HFF-Myc (cell line): ENCODE data around the gene KCNQ2.

Source experiments
- DNase-seq: peaks from one replicate; pipeline ENCODE4 v3.0.0-alpha.2; 2011; ENCODE audit warnings: low read depth; ENCODE audit errors: extremely low read depth
- H3K4me3 ChIP-seq: replicated peaks from 2 replicates; pipeline ENCODE4 v1.5.1; 2011; ENCODE audit warnings: low read depth, mild to moderate bottlenecking, control low read depth, low read length
- CTCF ChIP-seq: IDR thresholded peaks from 2 replicates; pipeline ENCODE4 v1.5.1; 2012; ENCODE audit warnings: mild to moderate bottlenecking, low read depth, low read length, control low read depth; ENCODE audit errors: missing control alignments

Gene KCNQ2

DNA sequence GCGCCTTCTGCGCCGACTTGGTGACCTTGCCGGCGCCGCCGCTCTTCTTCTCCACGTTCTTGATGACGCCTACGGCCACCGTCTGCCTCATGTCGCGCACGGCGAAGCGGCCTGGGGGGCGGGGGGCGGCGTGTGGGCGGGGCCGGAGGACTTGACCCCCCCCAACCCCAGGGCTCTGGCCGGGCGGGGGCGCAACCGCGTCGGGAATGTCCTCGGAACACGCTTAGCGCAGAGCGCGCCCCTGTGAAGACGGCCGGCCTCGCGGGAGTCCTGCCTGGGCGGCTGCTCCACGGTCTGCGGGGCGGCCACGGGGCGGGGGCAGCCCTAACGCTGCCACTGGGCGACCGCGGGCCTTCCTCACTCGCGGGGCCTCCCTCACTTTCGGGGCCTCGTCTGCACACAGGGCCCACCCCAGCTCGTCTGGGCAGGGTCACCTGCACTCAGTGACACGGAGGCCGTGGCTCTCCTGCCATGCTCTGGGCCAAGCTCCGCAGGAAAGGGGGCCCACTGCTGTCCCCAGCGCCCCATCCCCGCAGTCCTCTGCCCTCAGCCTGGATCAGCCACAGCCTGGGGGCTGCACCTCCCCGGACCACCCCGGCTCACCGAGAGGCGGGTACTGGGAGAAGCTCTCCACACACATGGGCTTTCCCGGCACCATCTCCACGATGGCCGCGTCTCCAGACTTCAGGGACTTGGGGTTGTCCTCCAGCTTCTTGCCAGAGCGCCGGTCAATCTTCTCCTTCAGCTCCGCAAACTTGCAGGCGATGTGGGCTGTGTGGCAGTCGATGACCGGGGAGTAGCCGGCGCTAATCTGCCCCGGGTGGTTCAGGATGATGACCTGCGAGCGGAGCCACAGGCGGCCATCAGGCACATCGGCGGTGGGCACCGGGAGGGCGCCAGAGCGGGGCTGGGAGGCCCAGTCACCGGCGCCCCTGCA, 16.1 kb upstream of the KCNQ2 start:
- H3K4me3 ChIP-seq: no peak overlapping the region
- no peak for TF ChIP-seq CTCF
- DNase-seq: no peak

GRCh38 chr20:63487781-63488241, 15.4 kb upstream of the KCNQ2 start:
- TF ChIP-seq CTCF: no peak
- H3K4me3 ChIP-seq: no peak overlapping the region
- no peak for DNase-seq

DNA sequence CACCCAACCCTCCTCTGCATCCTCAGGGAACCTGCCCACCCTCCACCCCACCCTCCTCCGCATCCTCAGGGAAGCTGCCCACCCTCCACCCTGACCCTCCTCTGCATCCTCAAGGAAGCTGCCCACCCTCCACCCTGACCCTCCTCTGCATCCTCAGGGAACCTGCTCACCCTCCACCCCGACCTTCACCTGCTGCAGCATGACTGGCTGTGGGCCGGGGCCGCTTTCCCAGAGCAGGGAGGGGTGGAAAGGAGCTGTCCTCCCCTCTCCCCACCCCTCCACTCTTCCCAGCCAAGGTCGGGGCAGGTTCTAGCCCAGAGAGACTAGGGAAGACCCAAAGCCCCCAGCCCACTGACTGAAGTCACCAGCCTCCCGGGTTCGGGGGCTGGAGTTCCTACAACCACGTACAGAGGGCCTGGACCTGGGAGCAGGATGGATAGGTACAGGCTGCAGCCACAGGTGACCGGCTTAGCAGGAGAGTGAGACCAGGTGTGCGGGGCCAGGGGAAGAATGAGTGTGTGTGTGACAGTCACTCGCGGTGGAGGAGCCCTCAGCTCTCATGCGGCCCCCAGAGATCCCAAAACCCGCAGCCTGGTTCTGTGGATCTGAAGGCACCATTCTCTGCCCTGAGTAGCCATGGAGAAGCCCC, 14.8 kb upstream of the KCNQ2 start:
- no peak overlapping the region for H3K4me3 ChIP-seq
- no peak for TF ChIP-seq CTCF
- DNase-seq: no peak

DNA sequence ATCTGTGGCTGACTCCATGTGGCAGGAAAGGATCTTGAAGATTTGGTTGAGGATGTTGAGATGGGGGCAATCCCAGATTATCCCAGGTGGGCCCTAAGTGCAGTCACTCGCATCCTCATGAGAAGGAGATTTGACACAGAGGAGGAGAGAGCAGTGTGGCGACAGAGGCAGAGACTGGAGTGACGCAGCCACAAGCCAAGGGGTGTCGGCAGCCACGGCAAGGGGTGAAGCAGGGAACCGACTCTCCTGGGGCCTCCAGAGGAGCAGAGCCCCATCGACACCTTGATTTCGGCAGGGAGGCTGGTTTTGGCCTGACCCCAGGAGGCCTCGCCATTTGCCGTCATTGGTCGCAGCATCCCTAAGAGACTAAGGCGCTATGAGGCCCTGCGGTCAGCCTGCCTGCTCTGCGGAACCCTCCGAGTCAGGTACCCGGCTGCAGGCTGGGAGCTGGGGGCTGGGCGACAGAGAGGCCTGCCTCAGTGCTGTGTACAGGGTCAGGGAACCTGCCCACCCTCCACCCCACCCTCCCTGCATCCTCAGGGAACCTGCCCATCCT, 13.9 kb upstream of the KCNQ2 start:
- no peak for TF ChIP-seq CTCF
- H3K4me3 ChIP-seq: no peak overlapping the region
- no peak for DNase-seq

GRCh38 chr20:63484651-63485403, 12.4 kb upstream of the KCNQ2 start:
- TF ChIP-seq CTCF: no peak
- DNase-seq: no peak
- no peak overlapping the region for H3K4me3 ChIP-seq

DNA sequence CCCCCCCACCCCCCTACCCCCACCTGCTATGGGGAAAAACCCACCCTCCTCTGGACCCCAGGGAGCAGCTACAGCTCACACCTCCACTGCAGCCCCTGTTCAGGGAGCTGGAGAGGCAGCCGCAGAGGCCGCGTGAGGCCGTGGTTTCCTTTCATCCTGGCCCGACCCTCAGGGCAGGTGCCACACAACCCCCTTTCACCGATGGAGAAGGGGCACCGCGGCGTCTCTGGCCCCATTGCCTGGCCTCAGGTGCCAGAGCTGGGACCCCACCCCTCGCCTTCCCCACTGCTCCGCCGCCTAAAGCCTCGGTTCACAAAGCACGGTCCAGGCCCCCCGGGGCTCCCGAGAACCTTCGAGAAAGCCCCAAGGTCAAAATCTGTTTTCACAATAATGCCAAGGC, 11.8 kb upstream of the KCNQ2 start:
- DNase-seq: no peak
- no peak for TF ChIP-seq CTCF
- no peak overlapping the region for H3K4me3 ChIP-seq
